ENCODE data around the gene KCNMB1. TPM values are rescaled to one million over a fixed set of nuclear protein-coding genes. Genes with fewer than 3 reads are reported as not detected.

KCNMB1 gene
- total RNA-seq, 3 donors from 2014 or later = 1.5 to 59.1 (median 5.5) TPM

DNA sequence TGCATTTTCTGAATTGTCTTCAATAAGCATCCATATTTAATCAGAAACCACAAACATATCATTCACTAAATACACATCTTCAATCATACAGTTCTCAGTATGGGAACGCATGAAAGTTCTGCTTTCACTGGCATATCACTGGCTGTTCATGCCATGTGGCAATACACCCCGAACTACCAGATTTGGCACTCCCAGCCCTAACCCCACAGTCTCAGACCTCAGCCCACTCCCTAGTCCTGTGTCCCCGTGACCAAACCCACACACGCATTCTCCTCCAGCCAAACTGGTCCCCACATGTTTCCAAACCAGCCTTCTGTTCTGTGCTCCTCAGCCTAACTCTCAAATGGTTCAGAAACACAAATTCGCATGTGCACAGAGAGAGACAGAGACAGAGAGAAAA, 20.6 kb downstream of the KCNMB1 start:
- DNase-seq (no peak), ATAC-seq (no peak)
- Histone ChIP-seq H3K4me3 (no peak overlapping the region), H3K9me3 (no peaks in the 10 kb centered on the region), H3K4me1 (ENCODE audit: low read depth) (no peaks in the 10 kb centered on the region), H3K36me3 (ENCODE audit: low read depth) (no peaks in the 10 kb centered on the region)
- TF ChIP-seq, protein P1, sequence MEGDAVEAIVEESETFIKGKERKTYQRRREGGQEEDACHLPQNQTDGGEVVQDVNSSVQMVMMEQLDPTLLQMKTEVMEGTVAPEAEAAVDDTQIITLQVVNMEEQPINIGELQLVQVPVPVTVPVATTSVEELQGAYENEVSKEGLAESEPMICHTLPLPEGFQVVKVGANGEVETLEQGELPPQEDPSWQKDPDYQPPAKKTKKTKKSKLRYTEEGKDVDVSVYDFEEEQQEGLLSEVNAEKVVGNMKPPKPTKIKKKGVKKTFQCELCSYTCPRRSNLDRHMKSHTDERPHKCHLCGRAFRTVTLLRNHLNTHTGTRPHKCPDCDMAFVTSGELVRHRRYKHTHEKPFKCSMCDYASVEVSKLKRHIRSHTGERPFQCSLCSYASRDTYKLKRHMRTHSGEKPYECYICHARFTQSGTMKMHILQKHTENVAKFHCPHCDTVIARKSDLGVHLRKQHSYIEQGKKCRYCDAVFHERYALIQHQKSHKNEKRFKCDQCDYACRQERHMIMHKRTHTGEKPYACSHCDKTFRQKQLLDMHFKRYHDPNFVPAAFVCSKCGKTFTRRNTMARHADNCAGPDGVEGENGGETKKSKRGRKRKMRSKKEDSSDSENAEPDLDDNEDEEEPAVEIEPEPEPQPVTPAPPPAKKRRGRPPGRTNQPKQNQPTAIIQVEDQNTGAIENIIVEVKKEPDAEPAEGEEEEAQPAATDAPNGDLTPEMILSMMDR (IDR thresholded peaks at IDR 0.05) = no peak
- intact Hi-C loops (cut with DNase I, micrococcal nuclease) = no loop called here

DNA sequence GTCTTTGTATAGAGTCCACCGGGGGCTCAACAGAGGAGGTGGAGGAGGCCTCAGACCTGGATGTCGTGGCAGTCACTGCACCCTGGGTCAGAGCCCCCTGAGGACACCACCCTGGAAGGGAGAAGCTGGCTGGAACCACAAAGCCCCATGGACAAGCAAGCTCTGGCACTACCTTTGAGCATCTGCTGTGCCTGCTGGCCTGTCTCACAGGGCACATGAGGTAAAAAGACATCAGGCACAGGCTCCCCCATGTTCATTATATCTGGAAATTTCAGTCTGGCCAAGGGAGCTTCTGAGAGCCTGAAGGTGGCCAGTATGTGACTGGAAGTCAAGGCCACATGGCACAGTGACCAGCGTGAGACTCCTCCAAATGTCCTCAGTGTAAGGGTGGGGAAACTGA, 22.9 kb downstream of the KCNMB1 start:
- no peak for ATAC-seq
- no peaks in the 10 kb centered on the region for H3K9me3 ChIP-seq
- TF ChIP-seq, protein P1 (IDR thresholded peaks at IDR 0.05) = no peak

DNA sequence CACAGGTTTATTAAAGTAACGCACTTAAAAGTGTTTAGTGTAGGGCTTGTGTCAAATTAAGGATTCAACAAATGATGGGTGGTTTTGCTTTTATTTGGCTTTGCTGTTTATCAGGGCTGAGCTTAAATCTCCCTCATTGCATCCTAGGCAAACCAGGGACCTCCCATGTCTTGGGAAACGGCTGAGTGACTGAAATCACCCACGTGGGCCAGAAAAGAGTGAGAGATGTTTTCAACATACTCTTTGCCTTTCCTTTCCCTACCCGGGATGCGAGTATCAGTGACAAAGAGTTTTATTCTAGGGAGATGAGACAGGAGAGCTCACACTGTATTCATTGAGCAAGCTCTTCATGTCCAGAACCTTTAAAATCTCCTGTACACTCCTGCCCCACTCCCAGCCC, 23.3 kb downstream of the KCNMB1 start:
- Histone ChIP-seq H3K36me3 (ENCODE audit: low read depth) (no peaks in the 10 kb centered on the region), H3K9me3 (no peaks in the 10 kb centered on the region), H3K4me1 (ENCODE audit: low read depth) (no peaks in the 10 kb centered on the region), H3K4me3 (no peak overlapping the region)
- DNase-seq (no peak), ATAC-seq (no peak)
- intact Hi-C loops (cut with DNase I, micrococcal nuclease) = no loop called here
- TF ChIP-seq, protein P1 (IDR thresholded peaks at IDR 0.05) = no peak

More for the DNA sequence above, 22.9 kb downstream of the KCNMB1 start:
- Histone ChIP-seq H3K4me3 (no peak overlapping the region), H3K4me1 (ENCODE audit: low read depth) (no peaks in the 10 kb centered on the region), H3K36me3 (ENCODE audit: low read depth) (no peaks in the 10 kb centered on the region)
- no peak for DNase-seq
- intact Hi-C loops (cut with DNase I, micrococcal nuclease) = no loop called here

DNA sequence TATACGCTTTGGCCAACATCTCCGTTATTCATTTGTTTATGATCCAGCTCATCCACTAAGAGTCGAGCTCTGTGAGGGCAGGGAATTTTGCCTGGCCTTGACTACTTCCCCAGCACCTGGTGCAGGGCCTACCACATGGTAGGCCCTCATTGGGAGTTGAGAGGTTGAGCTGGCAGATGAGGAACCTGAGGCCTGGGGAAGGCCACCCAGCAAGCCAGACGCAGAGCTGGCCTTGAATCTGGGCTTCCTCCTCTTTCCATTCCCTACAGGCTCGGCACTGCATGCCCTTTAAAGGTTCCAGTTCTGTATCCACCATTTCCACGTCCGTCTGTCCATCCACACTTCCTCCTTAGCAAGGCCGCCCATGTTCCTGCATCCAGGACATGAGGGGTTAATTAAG, 24.2 kb downstream of the KCNMB1 start:
- intact Hi-C loops (cut with DNase I, micrococcal nuclease) = no loop called here
- no peak for DNase-seq
- TF ChIP-seq, protein P1 (IDR thresholded peaks at IDR 0.05) = no peak
- ATAC-seq = no peak
- Histone ChIP-seq H3K4me3 (no peak overlapping the region), H3K4me1 (ENCODE audit: low read depth) (no peaks in the 10 kb centered on the region), H3K36me3 (ENCODE audit: low read depth) (no peaks in the 10 kb centered on the region), H3K9me3 (no peaks in the 10 kb centered on the region)

DNA sequence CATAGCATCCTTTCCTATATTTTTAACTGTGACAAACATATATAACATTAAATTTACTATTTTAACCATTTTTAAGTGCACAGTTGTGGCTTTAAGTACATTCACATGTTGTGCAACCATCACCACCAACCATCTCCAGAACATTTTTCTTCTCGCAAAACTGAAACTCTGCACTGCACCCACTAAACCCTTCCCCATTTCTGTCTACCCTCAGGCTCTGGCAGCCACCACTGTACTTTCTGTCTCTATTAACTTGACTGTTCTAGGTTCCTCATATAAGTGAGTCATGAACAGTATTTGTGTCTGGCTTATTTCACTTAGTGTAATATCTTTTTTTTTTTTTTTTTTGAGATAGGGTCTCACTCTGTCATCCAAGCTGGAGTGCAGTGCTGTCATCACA, 25.5 kb downstream of the KCNMB1 start:
- TF ChIP-seq, protein P1 (IDR thresholded peaks at IDR 0.05) = no peak
- no peaks in the 10 kb centered on the region for H3K4me1 ChIP-seq (ENCODE audit: low read depth)
- H3K9me3 ChIP-seq = no peaks in the 10 kb centered on the region
- DNase-seq = no peak
- no peaks in the 10 kb centered on the region for H3K36me3 ChIP-seq (ENCODE audit: low read depth)
- peak; percentile 36 for ATAC-seq
- H3K4me3 ChIP-seq = no peak overlapping the region
- intact Hi-C loops (cut with DNase I, micrococcal nuclease) = no loop called here

DNA sequence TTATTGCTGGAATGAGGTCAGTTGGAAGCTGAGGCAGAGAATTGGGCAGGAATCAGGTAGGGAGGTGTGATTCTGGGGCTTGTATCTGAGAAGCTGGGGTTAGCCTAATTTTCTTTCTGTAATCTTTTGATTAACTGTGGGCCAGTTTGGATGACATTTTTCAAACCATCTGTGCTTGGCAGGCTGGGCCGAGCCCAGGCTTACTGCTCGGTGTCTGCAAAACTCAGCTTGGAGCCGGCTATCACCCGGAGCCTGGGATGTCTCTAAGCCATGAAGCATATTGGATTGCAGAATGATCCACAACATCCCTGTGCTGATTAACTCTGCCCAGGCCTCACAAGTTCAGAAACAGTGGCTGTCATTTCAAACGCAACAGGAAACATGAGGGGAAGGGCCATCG, 26.5 kb downstream of the KCNMB1 start:
- Histone ChIP-seq H3K9me3 (no peaks in the 10 kb centered on the region), H3K4me1 (ENCODE audit: low read depth) (no peaks in the 10 kb centered on the region), H3K4me3 (no peak overlapping the region), H3K36me3 (ENCODE audit: low read depth) (no peaks in the 10 kb centered on the region)
- ATAC-seq (no peak), DNase-seq (no peak)
- intact Hi-C loops (cut with DNase I, micrococcal nuclease) = no loop called here
- TF ChIP-seq, protein P1 (IDR thresholded peaks at IDR 0.05) = no peak
